Parathyroid adenoma (tissue), 2 donors: Measurements from ENCODE around the gene KCP.

Experiments used
- H2AFZ ChIP-seq: fragments of 300-600 bp; sonication (generic); one replicate; pipeline ENCODE4 v1.7.0; 2017; ENCODE audit warnings: antibody characterized with exemption, mild to moderate bottlenecking
- H3K27ac ChIP-seq: fragments of 300-600 bp; sonication (generic); one replicate; pipeline ENCODE4 v1.7.0; 2017
- H3K27me3 ChIP-seq: fragments of 300-600 bp; sonication (generic); one replicate; pipeline ENCODE4 v1.7.0; 2017; ENCODE audit warnings: low read length; ENCODE audit not compliant: control insufficient read depth, insufficient read depth
- H3K36me3 ChIP-seq: fragments of 300-600 bp; sonication (generic); one replicate; pipeline ENCODE4 v1.7.0; 2017; ENCODE audit warnings: low read length; ENCODE audit not compliant: control insufficient read depth, insufficient read depth
- H3K4me1 ChIP-seq: fragments of 300-600 bp; sonication (generic); one replicate; pipeline ENCODE4 v1.7.0; 2017; ENCODE audit warnings: control low read depth
- H3K4me2 ChIP-seq: fragments of 300-600 bp; sonication (generic); one replicate; pipeline ENCODE4 v1.7.0; 2017; ENCODE audit warnings: low read length
- H3K4me3 ChIP-seq: fragments of 300-600 bp; sonication (generic); one replicate; pipeline ENCODE4 v1.7.0; 2017; ENCODE audit warnings: low read depth, low read length
- H3K79me2 ChIP-seq: fragments of 300-600 bp; sonication (generic); one replicate; pipeline ENCODE4 v1.7.0; 2017; ENCODE audit warnings: control low read depth
- H3K9ac ChIP-seq: fragments of 300-600 bp; sonication (generic); one replicate; pipeline ENCODE4 v1.7.0; 2017; ENCODE audit warnings: mild to moderate bottlenecking
- H3K9me3 ChIP-seq: fragments of 300-600 bp; sonication (generic); one replicate; pipeline ENCODE4 v1.7.0; 2017; ENCODE audit warnings: low read length; ENCODE audit not compliant: control insufficient read depth
- TF ChIP-seq, protein P1 (sequence below): fragments of 300-600 bp; sonication (generic); IDR thresholded peaks from one replicate; pipeline ENCODE4 v1.7.0; 2017; ENCODE audit warnings: antibody characterized with exemption, mild to moderate bottlenecking
- donor health status: primary hyperparathyroidism.

The KCP gene

DNA sequence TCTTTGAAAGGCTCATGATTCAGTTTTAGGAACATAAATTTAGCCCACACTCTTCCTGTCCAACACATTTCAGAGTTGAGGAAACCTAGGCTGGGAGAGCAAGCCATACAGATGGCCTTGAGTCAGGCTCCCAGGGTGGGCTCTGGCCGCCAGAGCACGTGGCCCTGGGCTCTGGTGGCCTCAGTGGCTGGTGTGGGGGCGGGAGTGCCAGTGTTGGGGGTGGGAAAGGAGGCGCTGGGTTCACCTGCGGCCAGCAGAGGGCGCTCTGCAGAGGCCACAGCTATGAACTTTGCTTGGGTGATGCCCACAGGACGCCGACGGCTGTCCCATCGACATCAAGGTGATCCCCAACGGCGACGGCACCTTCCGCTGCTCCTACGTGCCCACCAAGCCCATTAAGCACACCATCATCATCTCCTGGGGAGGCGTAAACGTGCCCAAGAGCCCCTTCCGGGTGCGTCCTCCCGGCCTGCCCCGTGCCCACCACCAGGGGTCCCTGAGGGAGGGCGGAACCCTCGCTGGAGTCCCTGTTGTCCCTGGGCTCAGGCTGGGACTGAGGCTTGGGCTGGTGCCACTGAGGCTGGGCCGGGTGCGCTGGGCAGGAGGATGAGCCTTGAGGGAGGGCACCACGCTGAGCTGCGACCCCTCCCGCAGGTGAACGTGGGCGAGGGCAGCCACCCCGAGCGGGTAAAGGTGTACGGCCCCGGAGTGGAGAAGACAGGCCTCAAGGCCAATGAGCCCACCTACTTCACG is 68.4 kb downstream of the KCP start:
- Histone ChIP-seq H3K4me1 (no peaks in the 10 kb centered on the region), H2AFZ (no peak overlapping the region), H3K4me2 (no peak overlapping the region), H3K9ac (no peak overlapping the region), H3K79me2 (no peaks in the 10 kb centered on the region), H3K4me3 (no peak overlapping the region), H3K27ac (no peak overlapping the region), H3K36me3 (no peaks in the 10 kb centered on the region), H3K9me3 (no peaks in the 10 kb centered on the region), H3K27me3 (no peaks in the 10 kb centered on the region)
- TF ChIP-seq, protein P1, sequence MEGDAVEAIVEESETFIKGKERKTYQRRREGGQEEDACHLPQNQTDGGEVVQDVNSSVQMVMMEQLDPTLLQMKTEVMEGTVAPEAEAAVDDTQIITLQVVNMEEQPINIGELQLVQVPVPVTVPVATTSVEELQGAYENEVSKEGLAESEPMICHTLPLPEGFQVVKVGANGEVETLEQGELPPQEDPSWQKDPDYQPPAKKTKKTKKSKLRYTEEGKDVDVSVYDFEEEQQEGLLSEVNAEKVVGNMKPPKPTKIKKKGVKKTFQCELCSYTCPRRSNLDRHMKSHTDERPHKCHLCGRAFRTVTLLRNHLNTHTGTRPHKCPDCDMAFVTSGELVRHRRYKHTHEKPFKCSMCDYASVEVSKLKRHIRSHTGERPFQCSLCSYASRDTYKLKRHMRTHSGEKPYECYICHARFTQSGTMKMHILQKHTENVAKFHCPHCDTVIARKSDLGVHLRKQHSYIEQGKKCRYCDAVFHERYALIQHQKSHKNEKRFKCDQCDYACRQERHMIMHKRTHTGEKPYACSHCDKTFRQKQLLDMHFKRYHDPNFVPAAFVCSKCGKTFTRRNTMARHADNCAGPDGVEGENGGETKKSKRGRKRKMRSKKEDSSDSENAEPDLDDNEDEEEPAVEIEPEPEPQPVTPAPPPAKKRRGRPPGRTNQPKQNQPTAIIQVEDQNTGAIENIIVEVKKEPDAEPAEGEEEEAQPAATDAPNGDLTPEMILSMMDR, result peak; percentile 67

DNA sequence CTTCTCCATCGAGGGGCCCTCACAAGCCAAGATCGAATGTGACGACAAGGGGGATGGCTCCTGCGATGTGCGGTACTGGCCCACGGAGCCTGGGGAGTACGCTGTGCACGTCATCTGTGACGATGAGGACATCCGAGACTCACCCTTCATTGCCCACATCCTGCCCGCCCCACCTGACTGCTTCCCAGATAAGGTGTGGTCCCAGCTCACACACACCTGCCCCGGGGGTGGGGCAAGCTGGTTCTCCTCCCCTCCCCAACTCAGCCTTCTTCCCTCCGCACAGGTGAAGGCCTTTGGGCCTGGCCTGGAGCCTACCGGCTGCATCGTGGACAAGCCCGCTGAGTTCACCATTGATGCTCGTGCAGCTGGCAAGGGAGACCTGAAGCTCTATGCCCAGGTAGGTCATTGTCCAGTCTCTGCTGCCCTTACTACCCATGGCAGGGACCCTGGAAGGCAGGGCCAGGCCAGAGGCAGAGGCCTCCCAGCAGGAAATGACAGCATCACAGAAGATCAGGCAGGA is 69.3 kb downstream of the KCP start:
- Histone ChIP-seq H3K27ac (no peak overlapping the region), H3K79me2 (no peaks in the 10 kb centered on the region), H2AFZ (no peak overlapping the region), H3K36me3 (no peaks in the 10 kb centered on the region), H3K27me3 (no peaks in the 10 kb centered on the region), H3K9ac (no peak overlapping the region), H3K9me3 (no peaks in the 10 kb centered on the region), H3K4me2 (no peak overlapping the region), H3K4me1 (no peaks in the 10 kb centered on the region), H3K4me3 (no peak overlapping the region)
- TF ChIP-seq, protein P1, result no peak

- Histone ChIP-seq H3K4me3 (no peak overlapping the region), H3K36me3 (no peaks in the 10 kb centered on the region), H3K4me2 (no peak overlapping the region), H3K27me3 (no peaks in the 10 kb centered on the region), H2AFZ (no peak overlapping the region), H3K27ac (no peak overlapping the region), H3K4me1 (no peaks in the 10 kb centered on the region), H3K9ac (no peak overlapping the region), H3K9me3 (no peaks in the 10 kb centered on the region), H3K79me2 (no peaks in the 10 kb centered on the region)
- TF ChIP-seq, protein P1, result no peak
Observed at GRCh38 chr7:128840326-128841170, 70.0 kb downstream of the KCP start.

- Histone ChIP-seq H3K27ac (no peak overlapping the region), H3K9ac (no peak overlapping the region), H3K4me3 (no peak overlapping the region), H3K79me2 (no peaks in the 10 kb centered on the region), H2AFZ (no peak overlapping the region), H3K36me3 (no peaks in the 10 kb centered on the region), H3K4me2 (no peak overlapping the region), H3K9me3 (no peaks in the 10 kb centered on the region), H3K4me1 (no peaks in the 10 kb centered on the region), H3K27me3 (no peaks in the 10 kb centered on the region)
- TF ChIP-seq, protein P1, result no peak
Observed at GRCh38 chr7:128839751-128840177, 70.7 kb downstream of the KCP start.
